Measurements from ENCODE around the gene LMBRD2.

DNA sequence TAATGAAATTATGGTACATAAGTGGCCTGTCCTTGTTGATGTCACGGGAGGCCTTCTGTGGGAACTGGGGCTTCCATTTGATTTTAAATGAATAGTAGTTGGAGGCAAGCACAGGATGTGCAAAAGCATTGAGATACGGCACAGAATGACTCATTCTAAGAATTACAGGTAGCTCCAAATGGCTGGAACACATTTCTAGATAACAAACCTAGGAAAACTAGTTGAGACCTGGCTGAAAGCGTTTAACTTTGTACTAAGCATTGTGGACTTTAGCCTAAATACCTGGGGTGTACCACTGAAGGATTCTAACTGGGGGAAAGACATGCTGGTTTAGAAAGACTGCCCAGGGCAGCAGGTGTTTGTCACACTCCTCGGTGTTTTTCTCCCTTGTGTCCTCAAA lies 9.7 kb upstream of the LMBRD2 start:
- TF ChIP-seq, protein P1, sequence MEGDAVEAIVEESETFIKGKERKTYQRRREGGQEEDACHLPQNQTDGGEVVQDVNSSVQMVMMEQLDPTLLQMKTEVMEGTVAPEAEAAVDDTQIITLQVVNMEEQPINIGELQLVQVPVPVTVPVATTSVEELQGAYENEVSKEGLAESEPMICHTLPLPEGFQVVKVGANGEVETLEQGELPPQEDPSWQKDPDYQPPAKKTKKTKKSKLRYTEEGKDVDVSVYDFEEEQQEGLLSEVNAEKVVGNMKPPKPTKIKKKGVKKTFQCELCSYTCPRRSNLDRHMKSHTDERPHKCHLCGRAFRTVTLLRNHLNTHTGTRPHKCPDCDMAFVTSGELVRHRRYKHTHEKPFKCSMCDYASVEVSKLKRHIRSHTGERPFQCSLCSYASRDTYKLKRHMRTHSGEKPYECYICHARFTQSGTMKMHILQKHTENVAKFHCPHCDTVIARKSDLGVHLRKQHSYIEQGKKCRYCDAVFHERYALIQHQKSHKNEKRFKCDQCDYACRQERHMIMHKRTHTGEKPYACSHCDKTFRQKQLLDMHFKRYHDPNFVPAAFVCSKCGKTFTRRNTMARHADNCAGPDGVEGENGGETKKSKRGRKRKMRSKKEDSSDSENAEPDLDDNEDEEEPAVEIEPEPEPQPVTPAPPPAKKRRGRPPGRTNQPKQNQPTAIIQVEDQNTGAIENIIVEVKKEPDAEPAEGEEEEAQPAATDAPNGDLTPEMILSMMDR (IDR thresholded peaks at IDR 0.05): no peak
- no peak for TF ChIP-seq EZH2 (IDR thresholded peaks at IDR 0.05; ENCODE audit: borderline replicate concordance, insufficient read depth, low read depth, low read length, poor library complexity, severe bottlenecking)

Data from B cell (primary cell).